HPDE6-E6E7 (cell line): ENCODE data around the gene GOLPH3L.
"Not testable (repeated sequence)": the region's sequence is repeated elsewhere in the genome, so short reads cannot be mapped to it uniquely, and the experiment has no call there.

Source experiments
- DNase-seq: peaks from one replicate; pipeline ENCODE4 v3.0.0; 2011; ENCODE audit warnings: missing footprints; ENCODE audit errors: extremely low spot score

GOLPH3L gene

GRCh38 chr1:150660584-150660983 is 36.4 kb downstream of the GOLPH3L start:
- no peak for DNase-seq

GRCh38 chr1:150657064-150657463 is 39.9 kb downstream of the GOLPH3L start:
- not testable (repeated sequence) for DNase-seq

- not testable (repeated sequence) for DNase-seq
Observed at GRCh38 chr1:150654635-150655034, 42.3 kb downstream of the GOLPH3L start.

- no peak for DNase-seq
Observed at GRCh38 chr1:150650193-150650592, 46.8 kb downstream of the GOLPH3L start.

GRCh38 chr1:150649441-150650075 is 47.4 kb downstream of the GOLPH3L start:
- DNase-seq = no peak

GRCh38 chr1:150642296-150642695 is 54.7 kb downstream of the GOLPH3L start:
- no peak for DNase-seq

GRCh38 chr1:150641126-150641815 is 55.7 kb downstream of the GOLPH3L start:
- DNase-seq = not testable (repeated sequence)

- not testable (repeated sequence) for DNase-seq
Observed at GRCh38 chr1:150638430-150638829, 58.5 kb downstream of the GOLPH3L start.

- DNase-seq = not testable (repeated sequence)
Observed at GRCh38 chr1:150634839-150635622, 61.9 kb downstream of the GOLPH3L start.

GRCh38 chr1:150629115-150629928 is 67.6 kb downstream of the GOLPH3L start, which contains the start of gene ENSA:
Gene ENSA, minus strand, starts transcription at chr1:150629612. Its CDS starts 142 bp downstream, at chr1:150629470.
- DNase-seq = peak; percentile 93

GRCh38 chr1:150628766-150629114 is 68.2 kb downstream of the GOLPH3L start:
- DNase-seq = no peak

GRCh38 chr1:150627826-150628410 is 69.0 kb downstream of the GOLPH3L start:
- DNase-seq = no peak

GRCh38 chr1:150626150-150626549 is 70.8 kb downstream of the GOLPH3L start:
- DNase-seq = peak; percentile 58

GRCh38 chr1:150624546-150624945 is 72.4 kb downstream of the GOLPH3L start:
- DNase-seq = not testable (repeated sequence)

- not testable (repeated sequence) for DNase-seq
Observed at GRCh38 chr1:150624134-150624533, 72.8 kb downstream of the GOLPH3L start.

GRCh38 chr1:150622303-150622975 is 74.5 kb downstream of the GOLPH3L start:
- no peak for DNase-seq

- no peak for DNase-seq
Observed at GRCh38 chr1:150621497-150622302, 75.3 kb downstream of the GOLPH3L start.

GRCh38 chr1:150620919-150621318 is 76.0 kb downstream of the GOLPH3L start:
- no peak for DNase-seq

- DNase-seq = no peak
Observed at GRCh38 chr1:150619576-150620509, 77.1 kb downstream of the GOLPH3L start.
